Subcutaneous adipose tissue (tissue), 4 donors: ENCODE results near the gene CREB3L2. TPM values are rescaled to one million over a fixed set of nuclear protein-coding genes. Genes with fewer than 3 reads are reported as not detected.

ENCODE experiments used
- CTCF ChIP-seq: fragments of 450-650 bp; IDR thresholded peaks from one replicate; pipeline ENCODE4 v1.5.1; 2016; ENCODE audit warnings: low read depth, mild to moderate bottlenecking, control low read depth, antibody characterized with exemption, moderate library complexity
- total RNA-seq, 4 donors: library from RNA; depleted of rRNA; stranded (reverse); fragments of >200 nt; gene quantifications; one replicate each; pipeline ENCODE4 v1.1.0, GENCODE V29; 2016

CREB3L2 gene
- total RNA-seq, 4 donors from 2014 or later, result 26.9 to 78.4 (median 30.8) TPM

- TF ChIP-seq CTCF, result no peak
These were observed 9.1 kb downstream of the CREB3L2 start for GRCh38 chr7:137992550-137993394.

- TF ChIP-seq CTCF, result no peak
These were observed 9.8 kb downstream of the CREB3L2 start for GRCh38 chr7:137992104-137992549.

- no peak for TF ChIP-seq CTCF
These were observed 11.5 kb downstream of the CREB3L2 start for GRCh38 chr7:137990251-137990941.

- TF ChIP-seq CTCF, result no peak
These were observed 12.3 kb downstream of the CREB3L2 start for GRCh38 chr7:137989590-137989989.

- TF ChIP-seq CTCF, result no peak
These were observed 12.8 kb downstream of the CREB3L2 start for GRCh38 chr7:137989094-137989493.

- no peak for TF ChIP-seq CTCF
These were observed 13.9 kb downstream of the CREB3L2 start for GRCh38 chr7:137987968-137988367.

GRCh38 chr7:137987563-137987962 is 14.3 kb downstream of the CREB3L2 start:
- TF ChIP-seq CTCF, result no peak
